ENCODE data around the gene PHAX. TPM values are rescaled to one million over a fixed set of nuclear protein-coding genes. Genes with fewer than 3 reads are reported as not detected.
"Not testable (repeated sequence)": the region's sequence is repeated elsewhere in the genome, so short reads cannot be mapped to it uniquely, and the experiment has no call there.

PHAX gene
- total and polyA plus RNA-seq, 2 donors from 2014 or later: 23.7 to 33.3 TPM

DNA sequence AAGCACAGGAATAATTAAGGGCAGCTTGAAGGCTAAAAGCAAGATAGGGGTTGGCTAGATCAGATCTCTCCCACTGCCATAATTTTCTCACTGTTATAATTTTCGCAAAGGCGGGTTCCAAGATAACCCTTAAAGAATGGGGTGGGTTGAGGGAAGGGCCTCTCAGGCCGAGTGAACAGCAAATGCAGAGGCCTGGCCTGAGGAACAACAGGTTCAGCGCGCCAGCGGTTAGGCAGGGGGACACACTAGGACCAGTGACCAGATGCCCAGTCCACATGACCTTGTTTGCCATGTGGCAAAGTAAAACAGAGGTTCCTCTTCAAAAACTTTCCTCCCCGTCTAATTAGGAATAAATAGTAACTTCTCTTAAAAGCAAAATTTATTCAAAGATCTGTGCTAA, 1.2 kb upstream of the PHAX start:
- peaks cover 2 to 5% (median 4%) of the 10 kb centered on the region in 3 donors for H3K36me3 ChIP-seq (ENCODE audit: control insufficient read depth in 2 of 3, insufficient read depth in 3 of 3, low read length in 3 of 3)
- H3K9ac ChIP-seq (ENCODE audit: low read length in 3 of 3): no peak overlapping the region
- H3K4me3 ChIP-seq (ENCODE audit: low read length in 3 of 3): no peak overlapping the region
- H3K27ac ChIP-seq (ENCODE audit: low read depth in 2 of 2, low read length in 2 of 2): no peak overlapping the region
- FAIRE-seq: no peak
- no peak for TF ChIP-seq CTCF (IDR thresholded peaks at IDR 0.05; ENCODE audit: borderline replicate concordance, extremely low read depth, insufficient read depth)
- no peaks in the 10 kb centered on the region for H3K9me3 ChIP-seq (ENCODE audit: control insufficient read depth in 2 of 3, insufficient read depth in 1 of 3, low read length in 3 of 3)
- peaks cover 0 to 9% (median 5%) of the 10 kb centered on the region in 3 donors for H3K4me1 ChIP-seq (ENCODE audit: control insufficient read depth in 2 of 3, insufficient read depth in 2 of 3, low read depth in 1 of 3, low read length in 3 of 3)
- H3K27me3 ChIP-seq (ENCODE audit: control insufficient read depth, insufficient read depth, low read length): no peaks in the 10 kb centered on the region
- intact Hi-C loops (cut with DNase I): no loop called here
- DNase-seq: no peak

GRCh38 chr5:126599971-126600630, 646 bp upstream of the PHAX start:
- FAIRE-seq; H3K9ac ChIP-seq (ENCODE audit: low read length in 3 of 3); intact Hi-C loops (cut with DNase I); H3K27me3 ChIP-seq (ENCODE audit: control insufficient read depth, insufficient read depth, low read length); H3K9me3 ChIP-seq (ENCODE audit: control insufficient read depth in 2 of 3, insufficient read depth in 1 of 3, low read length in 3 of 3); H3K4me1 ChIP-seq (ENCODE audit: control insufficient read depth in 2 of 3, insufficient read depth in 2 of 3, low read depth in 1 of 3, low read length in 3 of 3); H3K36me3 ChIP-seq (ENCODE audit: control insufficient read depth in 2 of 3, insufficient read depth in 3 of 3, low read length in 3 of 3): not testable (repeated sequence)
- H3K4me3 ChIP-seq (ENCODE audit: low read length in 3 of 3): peak overlapping the region in 2 of 3 donors; percentile 95 to 100
- DNase-seq: peak in 1 of 5 donors; percentile 10
- H3K27ac ChIP-seq (ENCODE audit: low read depth in 2 of 2, low read length in 2 of 2): peak overlapping the region; percentile 20 to 74

DNA sequence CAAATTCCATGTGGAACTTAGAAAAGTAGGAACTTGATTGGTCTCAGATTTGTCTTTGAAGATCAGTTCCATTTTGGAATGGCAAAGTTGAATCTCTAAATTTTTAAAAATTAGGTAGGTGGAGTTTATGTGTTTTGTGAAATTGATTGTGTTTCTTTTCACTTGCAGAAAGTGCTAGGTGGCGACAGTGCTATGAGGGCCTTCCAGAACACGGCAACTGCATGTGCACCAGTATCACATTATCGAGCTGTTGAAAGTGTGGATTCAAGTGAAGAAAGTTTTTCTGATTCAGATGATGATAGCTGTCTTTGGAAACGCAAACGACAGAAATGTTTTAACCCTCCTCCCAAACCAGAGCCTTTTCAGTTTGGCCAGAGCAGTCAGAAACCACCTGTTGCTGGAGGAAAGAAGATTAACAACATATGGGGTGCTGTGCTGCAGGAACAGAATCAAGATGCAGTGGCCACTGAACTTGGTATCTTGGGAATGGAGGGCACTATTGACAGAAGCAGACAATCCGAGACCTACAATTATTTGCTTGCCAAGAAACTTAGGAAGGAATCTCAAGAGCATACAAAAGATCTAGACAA, 2.8 kb downstream of the PHAX start:
- FAIRE-seq: no peak
- H3K36me3 ChIP-seq (ENCODE audit: control insufficient read depth in 2 of 3, insufficient read depth in 3 of 3, low read length in 3 of 3): peaks cover 2 to 7% (median 4%) of the 10 kb centered on the region in 3 donors
- intact Hi-C loops (cut with DNase I): no loop called here

More for the DNA sequence above, 2.8 kb downstream of the PHAX start:
- no peak for DNase-seq
- Histone ChIP-seq H3K27ac (ENCODE audit: low read depth in 2 of 2, low read length in 2 of 2) (no peak overlapping the region), H3K9ac (ENCODE audit: low read length in 3 of 3) (no peak overlapping the region), H3K9me3 (ENCODE audit: control insufficient read depth in 2 of 3, insufficient read depth in 1 of 3, low read length in 3 of 3) (no peaks in the 10 kb centered on the region), H3K4me1 (ENCODE audit: control insufficient read depth in 2 of 3, insufficient read depth in 2 of 3, low read depth in 1 of 3, low read length in 3 of 3) (peaks cover 0 to 9% (median 5%) of the 10 kb centered on the region in 3 donors), H3K4me3 (ENCODE audit: low read length in 3 of 3) (no peak overlapping the region), H3K27me3 (ENCODE audit: control insufficient read depth, insufficient read depth, low read length) (no peaks in the 10 kb centered on the region)
- TF ChIP-seq CTCF (IDR thresholded peaks at IDR 0.05; ENCODE audit: borderline replicate concordance, extremely low read depth, insufficient read depth): no peak
